OCI-LY3 (cell line): ENCODE results near the gene AP5B1.

Experiments used
- CTCF ChIP-seq: fragments of 200-600, 300-600 bp; sonication (generic); IDR thresholded peaks from 2 replicates; pipeline ENCODE4 v1.5.1; 2014; ENCODE audit warnings: antibody characterized with exemption, low read length, low read depth
- EZH2phosphoT487 ChIP-seq: fragments of 200-600 bp; shearing (Covaris generic); IDR thresholded peaks from 2 replicates; pipeline ENCODE4 v1.6.1; 2018; ENCODE audit warnings: antibody characterized with exemption, mixed run types, low read depth

GRCh38 chr11:65782816-65783228 is 2.0 kb upstream of the AP5B1 start:
- TF ChIP-seq CTCF (no peak), EZH2phosphoT487 (no peak)
